Osteocyte (in vitro differentiated cells): Measurements from ENCODE around the gene GALR2. TPM values are rescaled to one million over a fixed set of nuclear protein-coding genes. Genes with fewer than 3 reads are reported as not detected.
A peak's percentile ranks its signal among the peaks of the same experiment; 100 is the strongest.

ENCODE experiments used
- DNase-seq: peaks from one replicate; pipeline ENCODE4 v3.0.0; 2021; ENCODE audit warnings: mixed read lengths; ENCODE audit not compliant: unreplicated experiment; ENCODE audit errors: extremely low spot score
- H3K27ac Mint-ChIP-seq: one replicate; pipeline ENCODE4 v1.8.0; 2021; ENCODE audit warnings: mild to moderate bottlenecking, mixed read lengths; ENCODE audit not compliant: unreplicated experiment
- H3K27me3 Mint-ChIP-seq: one replicate; pipeline ENCODE4 v1.8.0; 2021; ENCODE audit warnings: mixed read lengths; ENCODE audit not compliant: unreplicated experiment
- H3K36me3 Mint-ChIP-seq: one replicate; pipeline ENCODE4 v1.8.0; 2021; ENCODE audit warnings: mixed read lengths; ENCODE audit not compliant: unreplicated experiment
- H3K4me1 Mint-ChIP-seq: one replicate; pipeline ENCODE4 v1.8.0; 2021; ENCODE audit warnings: mixed read lengths; ENCODE audit not compliant: unreplicated experiment
- H3K4me3 Mint-ChIP-seq: one replicate; pipeline ENCODE4 v1.8.0; 2021; ENCODE audit warnings: mild to moderate bottlenecking, moderate library complexity, mixed read lengths; ENCODE audit not compliant: unreplicated experiment
- H3K9me3 Mint-ChIP-seq: one replicate; pipeline ENCODE4 v1.8.0; 2021; ENCODE audit warnings: mixed read lengths; ENCODE audit not compliant: unreplicated experiment
- total RNA-seq: library from RNA; stranded (reverse); gene quantifications from 2 replicates; pipeline ENCODE4 v1.2.1, GENCODE V29; 2021
- TF ChIP-seq, protein P1 (sequence below): fragments of 200-600 bp; sonication (generic); IDR thresholded peaks from 2 replicates; pipeline ENCODE4 v1.5.0; 2021; ENCODE audit warnings: antibody characterized with exemption, mild to moderate bottlenecking, moderate library complexity

GALR2 gene
- total RNA-seq, 1 donor from 2014 or later, result not detected

DNA sequence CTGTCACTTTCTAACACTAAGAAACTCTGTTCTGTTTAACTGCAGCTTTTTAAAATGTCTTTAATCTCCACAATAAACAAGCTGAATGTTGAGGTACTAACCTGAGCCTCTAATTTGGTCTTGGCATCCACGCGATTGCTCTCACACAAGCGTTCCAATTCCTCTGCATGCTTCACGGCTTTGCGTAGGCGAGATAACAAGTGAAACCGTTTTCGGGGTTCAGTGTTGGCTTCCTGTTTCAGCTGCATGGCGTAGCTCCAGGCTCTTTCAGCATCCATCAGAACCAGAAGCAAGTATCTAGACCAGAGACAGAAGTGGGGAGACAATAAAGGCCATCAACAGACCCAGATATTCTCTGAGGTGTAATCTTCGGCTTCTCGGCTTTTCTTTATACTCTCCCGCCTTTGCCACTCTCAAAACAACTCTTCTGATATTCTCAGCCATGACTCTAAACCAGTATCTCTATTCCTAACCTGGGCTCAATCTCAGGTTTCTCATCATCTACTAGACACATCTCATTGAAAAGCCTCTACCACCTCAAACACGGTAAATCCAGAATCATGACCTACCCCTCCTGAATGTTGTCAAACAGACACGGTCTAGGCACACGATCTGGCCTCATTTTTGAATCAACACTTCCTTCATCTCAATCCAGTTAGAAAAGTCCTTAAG is 10.6 kb upstream of the GALR2 start:
- H3K36me3 Mint-ChIP-seq, result peaks cover 53% of the 10 kb centered on the region
- H3K4me3 Mint-ChIP-seq, result no peak overlapping the region

DNA sequence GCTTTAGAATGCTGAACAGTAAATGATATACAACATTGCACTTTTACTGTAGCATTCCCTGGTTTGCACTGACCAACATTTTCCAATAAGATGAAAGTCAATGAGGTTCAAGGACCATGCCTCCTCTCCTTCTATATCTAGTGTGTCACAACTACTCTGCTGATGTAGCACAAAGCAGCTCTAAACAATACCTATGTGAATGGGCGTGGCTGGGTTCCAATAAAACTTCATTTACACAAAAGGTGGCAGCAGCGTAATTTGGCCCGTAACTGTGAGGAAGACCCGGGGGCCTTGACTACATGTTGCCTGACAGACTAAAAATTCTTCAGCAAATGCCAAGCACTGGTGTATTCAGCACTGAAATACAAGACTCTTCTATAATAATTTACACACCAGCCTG is 8.8 kb upstream of the GALR2 start:
- H3K36me3 Mint-ChIP-seq, result peaks cover 43% of the 10 kb centered on the region

More for the DNA sequence above, 10.6 kb upstream of the GALR2 start:
- no peaks in the 10 kb centered on the region for H3K4me1 Mint-ChIP-seq
- no peak for DNase-seq
- no peaks in the 10 kb centered on the region for H3K27me3 Mint-ChIP-seq
- TF ChIP-seq, protein P1, sequence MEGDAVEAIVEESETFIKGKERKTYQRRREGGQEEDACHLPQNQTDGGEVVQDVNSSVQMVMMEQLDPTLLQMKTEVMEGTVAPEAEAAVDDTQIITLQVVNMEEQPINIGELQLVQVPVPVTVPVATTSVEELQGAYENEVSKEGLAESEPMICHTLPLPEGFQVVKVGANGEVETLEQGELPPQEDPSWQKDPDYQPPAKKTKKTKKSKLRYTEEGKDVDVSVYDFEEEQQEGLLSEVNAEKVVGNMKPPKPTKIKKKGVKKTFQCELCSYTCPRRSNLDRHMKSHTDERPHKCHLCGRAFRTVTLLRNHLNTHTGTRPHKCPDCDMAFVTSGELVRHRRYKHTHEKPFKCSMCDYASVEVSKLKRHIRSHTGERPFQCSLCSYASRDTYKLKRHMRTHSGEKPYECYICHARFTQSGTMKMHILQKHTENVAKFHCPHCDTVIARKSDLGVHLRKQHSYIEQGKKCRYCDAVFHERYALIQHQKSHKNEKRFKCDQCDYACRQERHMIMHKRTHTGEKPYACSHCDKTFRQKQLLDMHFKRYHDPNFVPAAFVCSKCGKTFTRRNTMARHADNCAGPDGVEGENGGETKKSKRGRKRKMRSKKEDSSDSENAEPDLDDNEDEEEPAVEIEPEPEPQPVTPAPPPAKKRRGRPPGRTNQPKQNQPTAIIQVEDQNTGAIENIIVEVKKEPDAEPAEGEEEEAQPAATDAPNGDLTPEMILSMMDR, result no peak
- H3K27ac Mint-ChIP-seq, result no peak overlapping the region
- H3K9me3 Mint-ChIP-seq, result no peaks in the 10 kb centered on the region

DNA sequence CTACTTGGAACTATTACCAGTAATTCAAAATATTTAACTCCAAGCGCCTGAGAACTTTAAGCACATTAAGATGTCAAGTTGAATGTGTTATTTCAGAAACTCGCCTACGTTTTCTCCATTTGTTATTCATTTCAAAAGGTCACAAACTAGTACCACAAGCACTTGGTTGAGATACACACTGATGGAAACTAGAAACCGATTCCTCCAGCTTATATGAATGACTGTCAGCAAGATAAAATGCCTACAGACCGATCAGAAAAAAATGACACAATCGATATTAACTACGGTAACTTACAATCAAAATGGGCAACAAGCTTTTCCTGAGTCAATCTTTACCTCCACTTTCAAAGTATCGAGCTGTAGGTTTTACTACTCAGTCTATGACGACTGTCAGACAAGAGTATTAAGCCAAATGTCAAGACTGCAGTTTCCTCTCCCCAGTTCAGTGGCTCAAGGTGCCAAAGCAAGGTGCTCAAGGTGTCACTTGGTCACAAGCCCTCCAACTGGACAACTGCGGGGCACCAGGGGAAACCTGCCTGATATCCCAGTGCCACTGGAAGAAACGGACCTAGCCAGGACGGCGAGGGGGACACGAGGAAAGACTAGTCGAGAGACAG is 2.9 kb upstream of the GALR2 start:
- no peak for DNase-seq
- Mint-ChIP-seq H3K4me3 (peak overlapping the region; percentile 90), H3K36me3 (peaks cover 4% of the 10 kb centered on the region), H3K4me1 (peaks cover 31% of the 10 kb centered on the region), H3K27me3 (peaks cover 22% of the 10 kb centered on the region), H3K27ac (peak overlapping the region; percentile 86), H3K9me3 (no peaks in the 10 kb centered on the region)
- TF ChIP-seq, protein P1, result no peak

More for the DNA sequence above, 8.8 kb upstream of the GALR2 start:
- H3K27ac Mint-ChIP-seq, result no peak overlapping the region
- H3K4me1 Mint-ChIP-seq, result peaks cover 7% of the 10 kb centered on the region
- H3K9me3 Mint-ChIP-seq, result no peaks in the 10 kb centered on the region
- no peaks in the 10 kb centered on the region for H3K27me3 Mint-ChIP-seq
- H3K4me3 Mint-ChIP-seq, result no peak overlapping the region
- TF ChIP-seq, protein P1, result no peak
- no peak for DNase-seq

DNA sequence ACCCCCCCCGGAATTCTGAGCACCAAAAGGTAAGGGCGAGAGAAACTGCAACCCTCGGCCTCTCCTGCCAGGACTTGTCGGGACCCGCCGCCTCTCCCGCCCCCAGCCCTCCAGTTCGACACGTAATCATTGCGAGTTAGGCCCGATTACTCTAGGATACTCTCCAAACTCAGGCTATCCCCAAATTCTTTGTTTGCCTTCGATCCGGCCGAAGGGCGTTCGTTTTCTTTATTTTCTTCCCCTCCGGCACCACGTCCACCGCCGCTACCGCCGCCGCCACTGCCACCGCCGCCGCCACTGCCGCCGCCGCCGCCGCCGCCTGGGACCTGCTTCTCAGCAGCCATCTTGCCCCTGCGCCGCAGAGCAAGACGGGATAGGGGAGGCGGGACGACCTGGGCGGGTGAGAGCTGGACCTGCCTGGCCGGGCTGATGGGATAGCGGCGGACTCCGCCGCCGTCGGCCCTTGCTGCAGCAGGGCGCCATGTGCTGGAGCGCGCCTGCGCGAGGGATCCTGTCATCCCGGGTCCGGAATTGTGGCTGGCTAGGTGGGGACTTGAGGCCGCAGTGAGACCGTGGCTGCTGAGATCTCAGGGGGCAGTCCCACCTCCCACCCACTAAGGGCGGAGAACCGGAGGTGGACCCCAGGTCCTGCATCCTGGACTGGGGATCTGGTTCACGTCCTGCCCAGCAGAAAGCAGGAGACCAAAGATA is 2.3 kb upstream of the GALR2 start, which contains the start of gene SRP68:
Gene SRP68 (minus strand): TSS at position 370 of the 711 bp plus-strand sequence. CDS start 26 bp downstream, at position 344.
- Mint-ChIP-seq H3K9me3 (no peaks in the 10 kb centered on the region), H3K36me3 (peaks cover under 1% of the 10 kb centered on the region), H3K27me3 (peaks cover 27% of the 10 kb centered on the region), H3K4me1 (peaks cover 31% of the 10 kb centered on the region), H3K4me3 (peak within 1 kb of the TSS; percentile 90), H3K27ac (peak within 1 kb of the TSS; percentile 86)
- TF ChIP-seq, protein P1, result no peak
- peak; percentile 98 for DNase-seq
